Upper lobe of left lung (tissue), 4 donors: ENCODE data around the gene KDM2A.

Experiments used
- CTCF ChIP-seq, 6 experiments: fragments of 450-650 bp in 4 of 6; fragments of 200-600 bp in 2 of 6; sonication (generic) in 2 of 6; IDR thresholded peaks; one replicate each; pipeline ENCODE4 v1.5.1; 2016 to 2019; ENCODE audit warnings: antibody characterized with exemption in 6 of 6
- POLR2A ChIP-seq, 4 donors: fragments of 450-650 bp; IDR thresholded peaks; one replicate each; pipeline ENCODE4 v1.5.1; 2016 to 2017; ENCODE audit warnings: antibody characterized with exemption in 4 of 4, mild to moderate bottlenecking in 2 of 4

DNA sequence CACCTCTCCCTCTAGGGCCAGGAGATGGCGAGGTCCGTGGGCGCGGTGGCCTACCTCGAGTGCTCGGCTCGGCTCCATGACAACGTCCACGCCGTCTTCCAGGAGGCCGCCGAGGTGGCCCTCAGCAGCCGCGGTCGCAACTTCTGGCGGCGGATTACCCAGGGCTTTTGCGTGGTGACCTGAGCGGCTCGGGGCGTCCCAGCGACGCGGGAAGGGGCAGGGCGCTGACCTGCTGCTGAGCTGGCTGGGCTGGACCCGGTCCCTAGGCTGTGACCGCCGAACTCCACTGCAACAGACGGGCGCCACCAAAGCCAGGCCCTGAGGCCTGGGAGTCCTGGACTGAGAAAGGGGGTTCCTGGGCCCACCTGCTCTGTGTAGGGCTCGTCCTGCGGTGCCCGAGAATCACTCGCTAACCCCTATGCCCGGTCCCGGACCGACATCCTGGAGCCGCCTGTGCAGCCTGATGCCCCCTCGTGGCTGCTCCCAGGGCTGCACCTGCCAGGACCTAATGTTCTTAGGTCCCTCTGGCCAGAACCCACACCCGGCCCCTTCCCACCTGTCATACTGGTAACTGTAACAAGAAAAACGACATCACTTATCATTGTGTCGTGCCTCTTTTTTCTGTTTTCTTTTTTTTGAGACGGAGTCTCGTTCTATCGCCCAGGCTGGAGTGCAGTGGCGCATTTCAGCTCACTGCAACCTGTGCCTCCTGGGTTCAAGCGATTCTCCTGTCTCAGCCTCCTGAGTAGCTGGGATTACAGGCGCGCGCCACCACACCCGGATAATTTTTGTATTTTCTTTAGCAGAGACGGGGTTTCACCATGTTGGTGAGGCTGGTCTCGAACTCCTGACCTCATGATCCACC, 47.4 kb upstream of the KDM2A start:
- TF ChIP-seq CTCF (IDR thresholded peaks at IDR 0.05) (peak; percentile 78 to 93 (median 89)), POLR2A (IDR thresholded peaks at IDR 0.05) (no peak)
